Left ventricle myocardium superior (tissue), 1 donor: ENCODE data around the gene ZSCAN25. TPM values are rescaled to one million over a fixed set of nuclear protein-coding genes. Genes with fewer than 3 reads are reported as not detected.
"Not testable (repeated sequence)": the region's sequence is repeated elsewhere in the genome, so short reads cannot be mapped to it uniquely, and the experiment has no call there.

ENCODE experiments used
- ATAC-seq: fragments of 200-7000 bp; cut with Tn5 transposase; one replicate; pipeline ENCODE4 v1.9.1; 2020; ENCODE audit warnings: mild to moderate bottlenecking, moderate library complexity
- DNase-seq: peaks from one replicate; pipeline ENCODE4 v3.0.0-alpha.2; 2020
- intact Hi-C: fragments of 100-400 bp; cut with micrococcal nuclease; formaldehyde crosslinking; loops from one replicate; pipeline ENCODE4 v1.11.0; 2022
- long read RNA-seq: library from polyadenylated mRNA; unstranded; transcript quantifications from one replicate; pipeline ENCODE4 v2.0.0, GENCODE V29; 2021
- total RNA-seq: library from RNA; stranded (reverse); fragmentation: NEBNext Ultra II Directional; extraction: Animal tissue kit (Norgen Biotek cat#: 25700); gene quantifications from one replicate; pipeline ENCODE4 v1.2.1, GENCODE V29; 2021
- donor health status: DM: no; HTN: yes; CAD: no; lungs with severe emphysema.

Gene ZSCAN25
- total RNA-seq = 8.3 TPM
- long read RNA-seq, full-length matches to known transcripts = 3 of 6 reads
- long read RNA-seq, partial matches to known transcripts = 1 of 6 reads
- long read RNA-seq, other reads (novel, unspliced or antisense) = 2 of 6 reads

GRCh38 chr7:99616359-99617191, at the start of gene ZSCAN25:
ZSCAN25 (plus strand) TSS chr7:99616946; CDS start chr7:99619607, 2,661 bp downstream.
- ATAC-seq (peak; percentile 98), DNase-seq (peak; percentile 91)
- intact Hi-C loops = no loop called here

GRCh38 chr7:99568770-99569169, 48.0 kb upstream of the ZSCAN25 start:
- intact Hi-C loops, DNase-seq, ATAC-seq: not testable (repeated sequence)

GRCh38 chr7:99571768-99572167, 45.0 kb upstream of the ZSCAN25 start:
- ATAC-seq = no peak
- intact Hi-C loops = no loop called here

GRCh38 chr7:99573257-99573656, 43.5 kb upstream of the ZSCAN25 start:
- no peak for ATAC-seq
- intact Hi-C loops = no loop called here
- DNase-seq = no peak

More at GRCh38 chr7:99571768-99572167, 45.0 kb upstream of the ZSCAN25 start:
- no peak for DNase-seq

GRCh38 chr7:99576251-99576650, 40.5 kb upstream of the ZSCAN25 start:
- intact Hi-C loops = no loop called here
- DNase-seq (no peak), ATAC-seq (no peak)

GRCh38 chr7:99579281-99579955, 37.3 kb upstream of the ZSCAN25 start:
- intact Hi-C loops = no loop called here
- DNase-seq (no peak), ATAC-seq (no peak)

GRCh38 chr7:99579956-99580777, 36.6 kb upstream of the ZSCAN25 start:
- intact Hi-C loops = no loop called here
- peak; percentile 57 for DNase-seq

GRCh38 chr7:99580778-99581332, 35.9 kb upstream of the ZSCAN25 start:
- intact Hi-C loops, DNase-seq, ATAC-seq: not testable (repeated sequence)

More at GRCh38 chr7:99579956-99580777, 36.6 kb upstream of the ZSCAN25 start:
- peak; percentile 74 for ATAC-seq

GRCh38 chr7:99588868-99589267, 27.9 kb upstream of the ZSCAN25 start:
- DNase-seq (no peak), ATAC-seq (no peak)
- intact Hi-C loops = no loop called here

- ATAC-seq (no peak), DNase-seq (no peak)
- intact Hi-C loops = no loop called here
These were observed 21.6 kb upstream of the ZSCAN25 start for GRCh38 chr7:99594948-99595745.

GRCh38 chr7:99596408-99596955, 20.3 kb upstream of the ZSCAN25 start:
- no peak for DNase-seq
- intact Hi-C loops = no loop called here
- ATAC-seq = no peak

GRCh38 chr7:99597762-99598501, 18.8 kb upstream of the ZSCAN25 start, which contains the start of gene TMEM225B:
TMEM225B (plus strand) TSS chr7:99598267; CDS start chr7:99604389, 6,122 bp downstream.
- intact Hi-C loops = no loop called here
- DNase-seq = no peak
- ATAC-seq = no peak

GRCh38 chr7:99599836-99600235, 16.9 kb upstream of the ZSCAN25 start:
- ATAC-seq = no peak
- intact Hi-C loops = no loop called here
- DNase-seq = no peak

- intact Hi-C loops = no loop called here
- ATAC-seq (no peak), DNase-seq (no peak)
These were observed 15.0 kb upstream of the ZSCAN25 start for GRCh38 chr7:99601656-99602310.

- no peak for ATAC-seq
- no peak for DNase-seq
- intact Hi-C loops = no loop called here
These were observed 11.2 kb upstream of the ZSCAN25 start for GRCh38 chr7:99605527-99605926.

GRCh38 chr7:99606531-99606930, 10.2 kb upstream of the ZSCAN25 start:
- intact Hi-C loops = no loop called here
- ATAC-seq (no peak), DNase-seq (no peak)

GRCh38 chr7:99607548-99607947, 9.2 kb upstream of the ZSCAN25 start:
- ATAC-seq = no peak
- no peak for DNase-seq
- intact Hi-C loops = no loop called here
